Thyroid gland (tissue), 4 donors: ENCODE results near the gene MANBA. TPM values are rescaled to one million over a fixed set of nuclear protein-coding genes. Genes with fewer than 3 reads are reported as not detected.
A peak's percentile ranks its signal among the peaks of the same experiment; 100 is the strongest.

ENCODE experiments used
- DNase-seq, 2 donors: peaks; one replicate each; pipeline ENCODE4 v3.0.0-alpha.2; 2019
- H3K27ac ChIP-seq, 3 donors: fragments of 200-600 bp; sonication (generic); 1 replicate in 2 of 3; 2 replicates in 1 of 3; pipeline ENCODE4 v1.5.1; 2016 to 2019; ENCODE audit warnings: mild to moderate bottlenecking in 1 of 3, moderate library complexity in 1 of 3
- H3K27me3 ChIP-seq: fragments of 200-600 bp; sonication (generic); one replicate; pipeline ENCODE4 v1.5.1; 2019
- H3K36me3 ChIP-seq, 2 donors: fragments of 200-600 bp; sonication (generic); one replicate each; pipeline ENCODE4 v1.5.1; 2016 to 2019
- H3K4me1 ChIP-seq, 2 donors: fragments of 200-600 bp; sonication (generic); one replicate each; pipeline ENCODE4 v1.5.1; 2017 to 2019
- H3K4me3 ChIP-seq, 3 donors: fragments of 200-600 bp; sonication (generic); replicated peaks in 1 of 3; 1 replicate in 2 of 3; 2 replicates in 1 of 3; pipeline ENCODE4 v1.5.1; 2016; ENCODE audit warnings: mild to moderate bottlenecking in 1 of 3
- H3K9me3 ChIP-seq: fragments of 200-600 bp; sonication (generic); one replicate; pipeline ENCODE4 v1.5.1; 2017
- CTCF ChIP-seq, 6 experiments: fragments of 200-600 bp in 3 of 6; fragments of 450-650 bp in 3 of 6; sonication (generic) in 3 of 6; IDR thresholded peaks; one replicate each; pipeline ENCODE4 v1.5.1; 2016 to 2019; ENCODE audit warnings: antibody characterized with exemption in 6 of 6, mild to moderate bottlenecking in 2 of 6, inconsistent platforms in 1 of 6, moderate library complexity in 1 of 6
- POLR2A ChIP-seq, 2 donors: fragments of 450-650 bp; IDR thresholded peaks; one replicate each; pipeline ENCODE4 v1.6.1; 2017; ENCODE audit warnings: antibody characterized with exemption in 2 of 2, mild to moderate bottlenecking in 2 of 2, moderate library complexity in 1 of 2
- WGBS, 2 donors: methylation state at CpG; one replicate each; pipeline ENCODE4 v1.1.5; 2017; 5-methylcytosine and 5-hydroxymethylcytosine counted together
- intact Hi-C: fragments of 100-400 bp; cut with DNase I; formaldehyde crosslinking; loops from one replicate; pipeline ENCODE4 v1.15.1; 2023
- total RNA-seq, 4 donors: library from RNA; depleted of rRNA; stranded (reverse); fragments of >200 nt; gene quantifications; one replicate each; pipeline ENCODE4 v1.2.3, GENCODE V29; 2016

The MANBA gene
- total RNA-seq, 4 donors from 2014 or later, result 41.3 to 53.4 (median 45.5) TPM

GRCh38 chr4:102759831-102760644 is 730 bp downstream of the MANBA start:
- Histone ChIP-seq H3K9me3 (no peaks in the 10 kb centered on the region), H3K27ac (peak overlapping the region; percentile 67 to 87 (median 78)), H3K4me3 (peak overlapping the region; percentile 81 to 99 (median 82)), H3K36me3 (no peaks in the 10 kb centered on the region), H3K4me1 (no peaks in the 10 kb centered on the region), H3K27me3 (no peaks in the 10 kb centered on the region)
- DNase-seq, result peak in 1 of 2 donors; percentile 43
- WGBS, 2 donors, result 2 to 4% methylated on average over 23 to 25 of the region's 25 CpGs
- intact Hi-C loops, result no loop called here
- TF ChIP-seq POLR2A (IDR thresholded peaks at IDR 0.05) (no peak), CTCF (IDR thresholded peaks at IDR 0.05) (no peak)

- no peak for TF ChIP-seq CTCF (IDR thresholded peaks at IDR 0.05)
- no peak for TF ChIP-seq POLR2A (IDR thresholded peaks at IDR 0.05)
- Histone ChIP-seq H3K36me3 (no peaks in the 10 kb centered on the region), H3K27me3 (no peaks in the 10 kb centered on the region), H3K4me1 (no peaks in the 10 kb centered on the region), H3K9me3 (no peaks in the 10 kb centered on the region), H3K27ac (no peak overlapping the region), H3K4me3 (no peak overlapping the region)
- intact Hi-C loops, result no loop called here
- DNase-seq, result no peak
- 88 to 90% methylated on average over 11 of the region's 11 CpGs for WGBS, 2 donors
Measured at GRCh38 chr4:102758241-102759160, 2.3 kb downstream of the MANBA start.

- Histone ChIP-seq H3K9me3 (no peaks in the 10 kb centered on the region), H3K36me3 (no peaks in the 10 kb centered on the region), H3K4me3 (no peak overlapping the region), H3K4me1 (no peaks in the 10 kb centered on the region), H3K27ac (no peak overlapping the region), H3K27me3 (no peaks in the 10 kb centered on the region)
- intact Hi-C loops, result no loop called here
- DNase-seq, result no peak
- WGBS, 2 donors, result 41 to 48% methylated on average over 1 of the region's 1 CpG
- TF ChIP-seq POLR2A (IDR thresholded peaks at IDR 0.05) (no peak), CTCF (IDR thresholded peaks at IDR 0.05) (no peak)
Measured at GRCh38 chr4:102757681-102758080, 3.1 kb downstream of the MANBA start.

GRCh38 chr4:102754044-102754443 is 6.7 kb downstream of the MANBA start:
- H3K27ac ChIP-seq, result no peak overlapping the region
- intact Hi-C loops, result no loop called here
- H3K4me3 ChIP-seq, result no peak overlapping the region
- H3K36me3 ChIP-seq, result no peaks in the 10 kb centered on the region
- H3K27me3 ChIP-seq, result no peaks in the 10 kb centered on the region
- TF ChIP-seq CTCF (IDR thresholded peaks at IDR 0.05) (no peak), POLR2A (IDR thresholded peaks at IDR 0.05) (no peak)
- 95 to 98% methylated on average over 2 of the region's 2 CpGs for WGBS, 2 donors
- no peaks in the 10 kb centered on the region for H3K9me3 ChIP-seq
- no peaks in the 10 kb centered on the region for H3K4me1 ChIP-seq
- no peak for DNase-seq
